Amygdala (tissue), 56 donors: ENCODE results near the gene DDX54.
A peak's percentile ranks its signal among the peaks of the same experiment; 100 is the strongest.
"Not testable (repeated sequence)": the region's sequence is repeated elsewhere in the genome, so short reads cannot be mapped to it uniquely, and the experiment has no call there.

ENCODE experiments used
- DNase-seq, 56 donors: peaks; one replicate each; lab custom pipeline; 2025; lab: John Stamatoyannopoulos, UW

Gene DDX54

DNA sequence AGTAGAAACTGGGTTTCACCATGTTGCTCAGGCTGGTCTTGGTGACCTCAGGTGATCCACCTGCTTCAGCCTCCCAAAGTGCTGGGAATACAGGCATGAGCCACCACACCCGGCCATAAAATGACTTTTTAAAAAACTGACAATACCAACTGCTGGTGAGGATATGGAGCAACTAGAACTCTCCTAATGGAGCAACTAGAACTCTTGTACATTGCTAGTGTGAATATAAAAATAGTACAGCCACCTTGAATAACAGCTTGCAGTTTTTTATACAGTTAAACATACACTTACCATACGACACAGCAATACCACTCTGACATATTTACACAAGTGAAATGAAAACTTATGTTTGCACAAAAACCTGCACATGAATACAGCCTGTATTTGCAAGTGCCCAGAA lies 38.3 kb downstream of the DDX54 start:
- DNase-seq: no peak

DNA sequence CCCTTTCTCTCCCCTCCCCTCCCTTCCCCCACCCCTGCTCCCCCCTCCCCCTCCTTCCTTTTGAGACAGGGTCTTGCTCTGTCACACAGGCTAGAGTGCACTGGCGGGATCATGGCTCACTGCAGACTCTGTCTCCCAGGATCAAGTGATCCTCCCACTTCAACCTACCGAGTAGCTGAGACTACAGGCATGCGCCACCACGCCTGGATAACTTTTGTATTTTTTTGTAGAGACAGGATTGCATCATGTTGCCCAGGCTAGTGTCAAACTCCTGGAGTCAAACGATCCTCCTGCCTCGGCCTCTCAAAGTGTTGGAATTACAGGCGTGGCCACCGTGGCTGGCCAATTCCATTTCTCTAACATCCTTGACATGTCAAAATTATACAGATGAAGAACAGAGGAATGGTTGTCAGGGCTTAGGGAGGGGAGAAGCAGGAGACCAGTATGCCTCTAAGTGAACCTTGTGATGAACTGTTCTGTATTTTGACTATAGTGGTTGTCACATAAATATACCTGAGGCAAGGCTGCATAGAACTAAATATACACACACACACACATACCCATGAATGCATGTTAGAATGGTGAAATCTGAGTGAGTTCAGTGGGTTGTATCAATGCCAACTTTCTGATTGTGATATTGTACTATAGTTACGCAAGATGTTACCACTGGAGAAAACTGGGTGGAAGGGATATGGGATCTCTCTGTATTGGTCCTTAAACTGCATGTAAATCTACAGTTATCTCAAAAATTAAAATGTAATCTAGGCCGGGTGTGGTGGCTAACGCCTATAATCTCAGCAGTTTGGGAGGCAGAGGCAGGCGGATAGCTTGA lies 39.3 kb downstream of the DDX54 start:
- no peak for DNase-seq

DNA sequence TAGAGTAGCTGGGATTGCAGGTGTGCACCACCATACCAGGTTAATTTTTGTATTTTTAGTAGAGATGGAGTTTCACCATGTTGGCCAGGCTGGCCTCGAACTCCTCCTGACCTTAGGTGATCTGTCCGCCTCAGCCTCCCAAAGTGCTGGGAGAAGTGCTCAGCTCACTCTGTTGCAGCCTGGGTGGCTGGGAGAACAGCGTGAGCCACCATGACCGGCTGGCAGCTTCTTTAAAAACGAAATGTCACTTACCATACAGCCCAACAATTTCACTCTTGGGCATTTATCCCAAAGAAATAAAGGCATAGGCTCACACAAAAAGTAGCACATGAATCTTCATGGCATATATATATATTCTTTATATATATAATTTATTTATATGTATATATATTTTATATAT lies 40.5 kb downstream of the DDX54 start:
- no peak for DNase-seq

DNA sequence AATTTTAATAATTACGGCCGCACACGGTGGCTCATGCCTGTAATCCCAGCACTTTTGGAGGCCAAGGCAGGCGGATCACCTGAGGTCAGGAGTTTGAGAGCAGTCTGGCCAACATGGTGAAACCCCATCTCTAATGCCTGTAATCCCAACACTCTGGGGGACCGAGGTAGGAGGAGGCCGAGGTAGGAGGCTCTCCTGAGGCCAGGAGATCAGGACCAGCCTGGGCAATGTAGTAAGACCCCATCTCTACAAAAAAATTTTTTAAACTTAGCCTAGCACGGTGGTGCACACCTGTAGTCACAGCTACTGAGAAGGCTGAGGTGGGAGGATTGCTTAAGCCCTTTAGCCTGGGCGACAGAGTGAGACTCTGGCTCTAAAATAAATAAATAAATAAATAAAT lies 41.3 kb downstream of the DDX54 start:
- DNase-seq: no peak

DNA sequence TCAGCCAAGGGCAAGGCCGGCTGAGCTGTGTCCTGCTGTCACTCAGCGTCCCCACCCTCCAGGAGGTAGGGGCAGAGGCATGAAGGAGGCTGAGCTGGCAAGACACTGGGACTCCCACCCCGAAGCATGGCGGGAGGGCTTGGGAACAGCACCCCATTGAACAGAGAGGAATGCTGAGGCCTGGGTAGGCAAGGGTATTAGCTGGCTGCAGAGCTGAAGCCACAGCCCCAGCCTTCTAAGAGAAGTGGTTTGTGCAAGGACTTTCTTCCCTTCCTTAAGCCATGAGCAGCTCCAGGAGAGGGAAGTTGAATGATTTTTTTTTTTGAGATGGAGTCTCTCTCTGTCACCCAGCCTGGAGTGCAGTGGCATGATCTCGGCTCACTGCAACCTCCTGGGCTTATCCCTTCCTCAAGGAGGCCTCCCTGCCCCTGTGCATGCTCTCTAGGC lies 42.4 kb downstream of the DDX54 start:
- peak in 1 of 56 donors; percentile 49 for DNase-seq

DNA sequence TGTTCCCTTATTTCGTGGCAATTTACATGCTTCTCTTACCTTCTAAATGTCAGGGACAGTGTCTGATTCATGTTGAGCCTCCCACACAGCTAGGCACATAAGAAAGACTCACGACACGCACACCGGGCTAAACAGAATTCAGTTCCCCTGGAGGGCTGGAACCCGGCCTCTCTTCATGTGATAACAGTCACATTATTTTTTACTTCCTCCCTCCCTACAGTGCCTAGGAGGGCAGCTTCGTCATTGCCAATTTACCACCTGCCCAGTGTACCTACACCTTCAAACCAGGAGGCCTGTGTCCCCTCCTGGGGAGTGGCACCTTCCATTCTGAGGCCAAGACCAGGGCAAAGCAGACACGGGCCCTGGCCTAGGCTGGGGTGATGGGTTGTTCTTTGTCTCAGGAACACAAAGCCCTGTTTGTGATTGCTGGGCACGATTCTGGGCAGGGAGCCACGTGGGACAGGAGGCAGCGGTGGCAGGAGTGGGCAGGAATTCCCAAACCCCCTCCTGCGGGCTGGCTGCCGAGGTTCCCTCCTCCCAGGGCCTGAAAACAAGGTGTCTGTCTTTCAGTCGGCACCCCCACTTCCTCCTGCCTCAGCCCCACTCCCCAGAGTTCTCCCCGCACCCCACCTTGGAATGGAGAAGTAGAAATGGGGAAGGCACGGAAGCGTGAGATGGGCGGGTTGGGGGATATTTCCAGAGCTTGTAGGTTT lies 42.9 kb downstream of the DDX54 start:
- DNase-seq: peak in 54 of 56 donors; percentile 45 to 94 (median 81)

DNA sequence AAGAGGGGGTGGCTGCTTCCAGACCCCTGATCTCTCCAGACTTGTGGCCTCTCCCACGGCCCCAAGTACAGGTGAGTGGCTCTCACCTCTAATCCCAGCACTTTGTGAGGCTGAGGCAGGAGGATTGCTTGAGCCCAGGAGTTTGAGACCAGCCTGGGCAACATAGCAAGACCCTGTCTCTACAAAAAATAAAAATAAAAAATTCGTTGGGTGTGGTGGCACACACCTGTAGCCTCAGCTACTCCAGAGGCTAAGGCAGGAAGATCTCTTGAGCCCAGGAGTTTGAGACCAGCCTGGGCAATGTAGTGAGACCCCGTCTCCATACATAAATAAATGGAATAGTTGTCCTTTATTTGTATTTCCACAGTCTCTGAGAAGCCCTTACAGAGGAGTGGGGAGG lies 43.6 kb downstream of the DDX54 start:
- DNase-seq: not testable (repeated sequence)

DNA sequence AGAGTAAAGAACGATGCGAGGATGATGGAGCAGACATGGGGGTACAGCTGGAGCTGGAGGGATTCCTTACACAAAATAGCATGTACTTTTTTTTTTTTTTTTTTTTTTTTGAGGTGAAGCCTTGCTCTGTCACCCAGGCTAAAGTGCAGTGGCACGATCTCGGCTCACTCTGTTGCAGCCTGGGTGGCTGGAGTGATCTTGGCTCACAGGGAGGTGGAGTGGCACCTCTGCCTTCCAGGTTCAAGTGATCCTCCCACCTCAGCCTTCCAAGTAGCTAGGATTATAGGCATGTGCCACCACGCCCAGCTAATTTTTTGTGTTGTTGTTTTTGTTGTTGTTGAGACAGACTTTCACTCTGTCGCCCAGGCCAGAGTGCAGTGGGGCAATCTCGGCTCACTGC lies 44.6 kb downstream of the DDX54 start:
- DNase-seq: no peak

DNA sequence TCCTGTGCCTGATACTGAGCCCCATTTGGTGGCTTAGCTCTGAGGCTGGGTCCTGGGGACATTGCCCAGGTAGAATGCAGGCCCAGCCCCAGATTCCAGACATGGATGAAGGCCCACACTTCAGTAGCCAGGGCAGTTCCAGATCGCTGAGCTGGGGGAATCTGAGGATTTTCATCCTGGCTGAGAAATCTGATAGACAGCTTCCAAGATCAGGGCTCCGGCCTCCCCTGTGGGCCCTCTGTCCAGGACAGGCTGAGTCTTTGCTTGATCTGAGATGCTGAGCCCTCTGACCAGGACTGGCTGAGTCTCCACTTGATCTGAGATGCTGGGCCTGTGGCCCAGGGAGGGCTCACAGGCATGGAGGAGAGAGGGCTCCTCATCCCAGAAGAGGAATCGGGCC lies 46.5 kb downstream of the DDX54 start:
- no peak for DNase-seq

DNA sequence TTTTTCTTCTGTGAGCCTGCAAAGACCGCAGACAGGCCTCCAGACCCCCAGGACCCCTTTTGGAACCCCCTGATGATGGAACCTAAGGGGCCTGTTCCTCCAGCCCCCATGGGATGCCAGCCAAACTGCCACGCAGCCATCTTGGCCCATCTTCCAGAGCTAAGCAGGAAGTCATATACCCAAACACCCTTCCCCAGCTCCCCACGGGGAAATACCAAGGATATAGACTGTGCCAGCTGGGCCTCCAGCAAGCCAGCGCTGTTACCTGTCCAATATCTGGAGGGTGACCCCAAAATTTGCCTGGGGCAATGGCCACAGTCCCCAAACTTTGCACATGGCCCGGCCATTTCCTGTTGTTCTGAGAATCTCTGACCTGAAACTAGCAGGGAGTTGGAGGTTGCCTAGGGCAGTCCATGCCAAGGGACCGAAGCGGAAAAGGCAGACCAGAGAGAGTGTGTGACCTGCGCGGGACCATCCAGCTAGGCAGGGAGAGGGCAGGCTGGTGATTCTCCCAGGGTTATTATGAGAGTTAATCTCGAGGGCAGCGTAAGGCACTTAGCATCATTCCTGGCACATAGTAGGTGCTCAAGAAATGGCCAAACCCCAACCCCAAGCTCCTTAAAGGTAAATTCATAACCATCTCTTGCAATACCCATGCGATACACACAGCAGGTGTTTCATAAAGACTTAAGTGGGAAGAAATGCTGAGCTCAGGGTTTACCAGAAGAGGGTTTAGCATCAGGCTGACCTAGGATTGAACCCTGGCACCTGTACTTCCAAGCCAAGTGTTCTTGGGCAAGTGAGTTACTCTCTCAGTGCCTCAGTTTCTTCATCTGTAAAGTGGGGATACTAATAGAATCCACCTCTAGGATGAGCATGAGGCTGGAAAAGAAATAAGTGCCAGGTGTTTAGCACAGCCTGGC lies 47.2 kb downstream of the DDX54 start:
- DNase-seq: no peak

DNA sequence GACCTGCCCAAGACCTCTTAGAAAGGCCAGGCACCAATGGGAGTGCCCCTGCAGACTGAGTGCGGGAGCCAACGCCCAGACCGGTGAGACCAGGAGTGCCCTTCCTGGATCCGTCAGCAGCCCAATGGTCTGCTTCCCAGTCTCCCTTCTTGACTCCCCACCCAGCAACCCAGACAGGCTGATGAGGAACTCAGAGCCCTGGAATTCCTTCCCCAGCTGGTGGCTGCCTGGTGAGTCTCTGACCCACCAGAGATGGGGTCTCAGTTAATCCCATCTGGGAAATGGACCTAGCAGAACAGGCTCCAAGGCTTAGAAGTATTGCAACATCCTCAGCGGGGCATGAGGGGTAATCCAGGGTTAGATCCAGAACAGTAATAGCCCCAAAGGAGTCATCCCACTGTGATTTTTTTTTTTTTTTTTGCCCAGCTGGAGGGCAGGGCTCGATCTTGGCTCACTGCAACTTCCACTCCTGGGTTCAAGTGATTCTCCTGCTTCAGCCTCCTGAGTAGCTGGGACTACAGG lies 48.2 kb downstream of the DDX54 start:
- DNase-seq: no peak

DNA sequence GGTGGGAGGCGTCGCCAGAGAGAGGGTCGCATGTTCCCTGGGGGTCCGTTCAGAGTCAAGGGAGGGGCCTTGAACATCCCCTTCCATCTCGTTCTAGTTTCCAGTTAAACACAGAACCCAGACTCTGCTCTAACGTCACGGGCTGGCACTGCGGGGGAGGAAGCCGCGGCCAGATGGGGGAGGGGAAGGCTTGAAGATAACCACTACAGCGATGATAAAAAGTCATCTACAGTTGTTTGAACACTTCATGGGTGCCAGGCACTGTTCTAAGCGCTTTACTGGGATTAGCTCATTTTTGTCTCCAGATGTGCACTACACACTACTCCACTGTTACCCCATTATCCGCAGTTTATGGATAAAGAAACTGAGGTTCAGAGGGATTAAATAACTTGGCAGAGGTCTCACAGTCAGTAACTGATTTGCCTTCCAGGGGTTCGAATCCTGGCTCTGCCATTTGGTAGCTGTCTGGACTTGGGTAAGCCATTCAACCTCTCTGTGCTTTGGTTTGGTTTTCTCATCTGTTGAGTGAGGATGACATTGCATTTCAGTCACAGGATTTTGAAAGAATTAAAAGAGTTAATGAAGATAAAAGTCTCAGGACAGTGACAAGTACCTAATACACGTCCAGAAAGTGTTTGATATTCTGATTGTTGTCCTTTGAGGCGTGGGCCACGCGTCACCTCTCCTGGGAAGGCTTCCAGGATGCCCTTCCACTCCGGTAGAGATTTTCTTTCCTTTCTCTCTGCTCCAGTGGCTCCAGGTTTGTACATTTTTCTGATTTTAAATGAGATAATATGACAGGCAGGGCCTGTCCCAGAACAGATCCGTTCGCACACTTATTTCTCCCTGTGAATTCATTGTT lies 48.9 kb downstream of the DDX54 start:
- peak in 45 of 56 donors; percentile 17 to 90 (median 65) for DNase-seq

DNA sequence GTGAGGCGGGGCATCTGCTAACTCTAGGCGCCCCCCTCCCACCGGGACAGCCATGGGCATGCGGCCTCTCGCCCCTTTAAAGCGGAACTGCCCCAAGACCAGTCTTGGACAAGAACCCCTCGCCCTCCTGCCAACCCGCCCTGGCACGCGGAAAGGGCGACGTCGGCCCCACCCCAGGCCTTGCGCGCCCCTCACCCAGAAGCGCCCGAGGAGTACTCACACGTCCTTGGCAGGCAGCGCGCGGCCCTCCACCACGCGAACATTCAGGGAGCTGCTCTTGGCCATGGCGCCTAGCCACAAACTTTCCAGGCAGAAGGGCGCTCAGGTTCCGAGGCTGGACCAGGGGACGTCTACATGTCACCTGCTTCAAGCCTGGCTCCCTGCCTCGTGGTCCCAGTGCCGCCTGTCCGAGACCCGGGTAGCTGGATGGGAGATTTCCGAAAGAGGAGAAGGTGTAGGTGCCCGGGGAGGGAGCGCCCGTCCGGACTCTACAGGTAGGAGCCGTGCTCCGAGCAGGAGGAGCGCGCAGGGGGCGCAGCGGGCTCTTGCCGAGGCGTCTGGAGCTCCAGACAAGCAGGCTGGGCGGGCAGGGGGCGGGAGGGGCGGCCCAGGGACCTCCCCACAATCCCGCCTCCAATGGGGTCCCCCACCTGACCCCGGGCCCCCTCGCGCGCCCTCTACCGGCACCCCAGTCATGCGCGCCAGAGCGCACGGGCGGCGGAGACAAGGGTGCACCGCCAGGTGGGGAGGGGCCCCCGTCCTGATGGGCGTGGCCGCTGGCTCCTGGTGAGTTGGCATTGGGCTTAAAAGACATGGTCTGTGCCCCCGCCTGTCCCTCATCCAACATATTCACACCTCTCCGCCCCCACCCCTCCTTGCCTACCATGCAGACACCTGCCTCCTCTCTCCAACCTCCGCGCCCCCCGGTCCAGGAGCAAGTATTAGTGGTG lies 49.8 kb downstream of the DDX54 start, which contains the start of gene RASAL1:
Gene RASAL1 (minus strand): TSS at position 584 of the 950 bp plus-strand sequence. CDS start 299 bp downstream, at position 285.
- DNase-seq: peak in 38 of 56 donors; percentile 14 to 78 (median 58)

DNA sequence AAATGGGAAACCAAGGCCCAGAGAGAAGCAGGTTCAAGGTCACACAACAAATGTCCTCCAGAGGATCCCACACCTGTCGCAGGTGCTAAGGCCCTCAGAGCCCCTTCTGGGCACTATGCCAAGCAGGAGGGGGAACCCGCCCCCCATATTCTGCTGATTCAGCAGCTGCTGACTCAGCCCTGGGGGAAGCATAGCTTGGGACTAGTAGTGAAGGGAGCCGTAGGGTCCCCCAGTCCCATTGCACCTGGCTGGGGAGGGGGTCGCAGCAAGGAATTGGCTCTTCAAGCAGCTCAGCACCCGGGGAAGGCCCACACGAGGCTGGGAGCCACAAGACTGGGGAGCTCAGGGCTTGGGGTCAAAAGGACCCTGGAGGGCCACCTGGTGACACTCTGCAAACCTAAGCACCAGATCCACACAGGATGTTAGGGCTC lies 50.7 kb downstream of the DDX54 start:
- peak in 1 of 56 donors; percentile 23 for DNase-seq

DNA sequence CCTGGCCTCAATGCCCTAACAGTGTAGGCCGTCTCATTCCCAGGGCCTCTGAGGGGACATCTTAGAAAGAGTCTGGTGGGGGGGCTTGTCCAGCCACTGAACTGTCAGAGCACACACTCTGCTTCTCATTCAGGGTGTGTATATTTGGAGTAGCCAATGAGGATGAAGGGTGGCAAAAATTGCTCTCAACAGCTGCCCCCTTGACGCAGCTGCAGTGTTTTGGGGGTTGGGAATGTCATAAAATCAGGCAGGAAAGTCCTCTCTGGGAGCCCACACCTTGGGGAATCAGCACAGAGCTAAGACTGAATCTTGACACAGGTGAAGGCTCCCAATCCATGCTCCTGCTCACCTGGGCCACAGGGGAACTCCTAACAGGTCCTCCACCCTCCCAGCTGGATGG lies 51.2 kb downstream of the DDX54 start:
- peak in 1 of 56 donors; percentile 34 for DNase-seq

DNA sequence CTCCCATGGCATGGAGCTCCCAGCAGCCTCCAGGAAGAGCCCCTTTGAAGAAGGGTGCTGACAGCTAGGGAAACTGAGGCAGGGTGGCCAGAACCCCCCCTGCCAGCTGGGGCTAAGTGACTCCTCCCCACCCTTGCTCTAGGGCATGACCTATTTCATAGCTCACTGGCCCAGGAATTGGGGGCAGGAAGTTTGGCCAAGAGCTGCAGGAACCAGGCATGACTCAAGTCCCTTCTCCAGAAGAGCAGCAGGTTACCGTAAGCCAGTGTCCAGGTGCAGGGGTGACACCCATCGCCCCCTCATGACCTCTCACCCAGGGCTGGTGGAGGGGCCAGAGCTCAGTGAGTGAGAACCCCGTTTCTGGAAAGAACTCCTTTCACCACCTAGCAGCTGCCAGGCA lies 51.6 kb downstream of the DDX54 start:
- DNase-seq: no peak

DNA sequence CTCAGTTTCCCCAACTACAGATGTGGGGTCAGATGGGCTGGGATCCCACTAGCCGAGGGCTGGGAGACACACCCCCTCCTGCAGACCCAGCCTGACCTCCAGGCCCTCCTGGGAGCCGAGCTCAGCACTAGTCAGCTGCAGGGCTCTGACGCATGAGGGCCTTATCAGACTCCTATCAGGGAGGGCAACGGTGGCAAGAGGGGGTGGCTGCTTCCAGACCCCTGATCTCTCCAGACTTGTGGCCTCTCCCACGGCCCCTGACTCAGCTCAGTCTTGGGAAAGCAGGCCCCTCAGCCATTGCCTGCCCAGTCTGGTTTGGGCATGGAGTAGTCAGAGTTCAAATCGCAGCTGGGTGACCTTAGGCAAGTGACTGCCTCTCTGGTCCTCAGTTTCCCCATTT lies 52.2 kb downstream of the DDX54 start:
- no peak for DNase-seq

DNA sequence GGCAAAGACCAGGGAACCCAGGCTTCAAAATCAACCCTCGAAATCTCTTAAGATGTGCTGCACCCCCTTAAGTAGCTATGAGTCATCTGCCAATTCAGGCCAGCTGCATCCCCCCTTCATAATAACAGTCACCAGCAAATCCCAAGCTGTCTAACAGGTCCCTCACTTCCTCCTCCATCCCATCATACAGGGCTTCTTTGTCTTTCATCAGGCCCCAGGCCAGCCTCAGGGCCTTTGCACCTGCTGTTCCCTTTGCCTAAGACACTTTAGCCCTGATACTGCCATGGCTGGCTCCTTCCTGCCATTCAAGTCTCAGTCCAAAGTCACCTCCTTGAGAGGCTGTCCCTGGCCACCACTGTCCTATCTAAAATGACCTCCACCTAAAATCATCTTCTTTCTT lies 53.7 kb downstream of the DDX54 start:
- peak in 4 of 56 donors; percentile 17 to 37 (median 32) for DNase-seq
